Glomerular endothelial cell (primary cell): ENCODE results near the gene TPSG1. TPM values are rescaled to one million over a fixed set of nuclear protein-coding genes. Genes with fewer than 3 reads are reported as not detected.

Experiments
- DNase-seq: peaks from one replicate; pipeline ENCODE4 v3.0.0-alpha.2; 2011; ENCODE audit warnings: low read depth, low spot score; ENCODE audit errors: extremely low read depth
- total RNA-seq: library from RNA; depleted of rRNA; stranded (reverse); fragments of >200 nt; gene quantifications from 2 replicates; pipeline ENCODE4 v1.2.3, GENCODE V29; 2015

The TPSG1 gene
- total RNA-seq, 1 donor from 2014 or later, result not detected

DNA sequence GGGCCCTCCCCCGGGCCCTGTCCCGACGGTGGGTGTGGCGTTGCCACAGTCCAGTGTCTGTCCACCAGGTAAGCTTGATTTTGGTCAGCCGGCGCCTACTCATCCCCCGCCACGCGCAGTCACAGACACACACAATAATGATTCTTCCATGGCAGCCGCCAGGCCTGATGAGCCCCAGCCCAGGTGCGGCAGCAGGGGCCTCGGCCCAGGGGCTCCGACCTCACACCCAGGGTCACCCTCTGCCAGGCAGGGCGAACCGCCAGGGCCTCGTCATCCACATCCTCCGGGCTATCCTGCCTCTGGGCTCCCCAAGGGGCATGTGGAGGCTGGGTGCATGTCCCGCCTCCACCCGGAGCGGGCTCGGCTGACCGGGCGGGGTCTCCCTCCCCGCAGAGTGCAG lies 7.5 kb downstream of the TPSG1 start:
- no peak for DNase-seq

GRCh38 chr16:1216681-1217400 lies 8.2 kb downstream of the TPSG1 start:
- DNase-seq, result no peak

- DNase-seq, result no peak
Measured at GRCh38 chr16:1216296-1216619, 8.8 kb downstream of the TPSG1 start.

GRCh38 chr16:1215574-1216295 lies 9.3 kb downstream of the TPSG1 start:
- no peak for DNase-seq

DNA sequence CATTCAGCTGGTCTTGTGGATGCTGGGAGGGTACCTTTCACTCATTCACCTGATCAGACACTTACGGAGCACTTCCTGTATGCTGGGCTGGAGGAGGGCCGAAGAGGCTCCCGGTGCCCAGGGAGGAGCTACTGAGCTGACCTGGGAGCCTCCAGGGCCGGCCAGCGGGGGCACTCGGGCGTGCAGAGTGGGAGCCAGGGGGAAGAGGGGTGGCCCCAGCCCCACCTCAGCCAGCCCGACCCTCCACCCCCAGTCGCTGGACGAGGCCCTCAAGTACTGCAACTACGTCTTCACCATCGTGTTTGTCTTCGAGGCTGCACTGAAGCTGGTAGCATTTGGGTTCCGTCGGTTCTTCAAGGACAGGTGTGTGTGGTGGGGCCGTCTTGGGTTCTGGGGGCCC lies 10.3 kb downstream of the TPSG1 start:
- no peak for DNase-seq

- no peak for DNase-seq
Measured at GRCh38 chr16:1213796-1214372, 11.2 kb downstream of the TPSG1 start.

DNA sequence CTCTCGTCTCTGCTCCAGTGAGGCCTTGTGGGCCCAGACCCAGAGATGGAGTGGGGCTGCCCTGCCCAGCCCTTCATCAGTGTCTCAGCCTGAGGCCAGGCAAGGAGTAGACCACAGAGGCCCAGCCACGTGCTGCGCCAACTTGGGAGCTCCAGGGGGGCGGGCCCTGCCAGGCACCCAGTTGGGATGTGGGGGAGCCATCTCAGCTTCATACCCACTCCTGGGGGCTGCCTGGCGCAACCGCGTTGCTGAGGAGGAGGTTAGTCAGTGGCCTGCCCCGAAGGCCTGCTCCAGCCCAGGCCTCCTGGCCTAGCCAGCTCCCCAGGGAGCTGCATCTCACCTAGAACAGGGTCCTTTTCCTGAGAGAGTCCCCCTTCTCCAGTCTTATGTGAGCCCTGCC lies 11.8 kb downstream of the TPSG1 start:
- DNase-seq, result no peak

DNA sequence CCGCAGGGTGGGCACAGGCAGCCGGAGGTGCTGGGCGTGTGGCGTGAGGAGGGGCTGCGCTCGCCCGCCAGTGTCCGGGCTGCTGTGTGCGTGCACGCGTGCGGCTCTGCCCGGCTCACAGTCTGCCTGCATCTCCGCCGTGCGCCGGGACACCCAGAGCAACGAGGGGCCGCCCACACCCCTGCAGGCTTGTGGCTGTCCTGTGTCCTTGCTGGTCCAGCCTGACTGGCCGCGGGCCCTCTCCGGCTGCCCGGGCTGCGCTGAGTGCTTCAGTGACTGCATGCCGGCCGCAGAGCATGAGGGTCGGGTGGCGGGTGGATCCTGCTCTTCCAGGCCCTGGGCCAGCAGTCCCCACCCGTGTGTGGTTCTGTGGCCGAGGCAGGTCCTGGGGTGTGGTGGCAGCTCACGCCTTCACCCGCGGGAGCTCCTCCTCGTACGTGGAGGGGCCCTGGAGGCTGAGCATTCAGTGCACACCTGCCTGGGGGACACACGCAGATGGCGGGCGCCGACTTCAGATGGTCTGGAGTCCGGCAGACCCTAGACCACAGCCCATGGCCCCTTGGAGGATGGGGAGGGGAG lies 12.4 kb downstream of the TPSG1 start:
- DNase-seq, result no peak

- DNase-seq, result no peak
Measured at GRCh38 chr16:1211451-1212268, 13.4 kb downstream of the TPSG1 start.

DNA sequence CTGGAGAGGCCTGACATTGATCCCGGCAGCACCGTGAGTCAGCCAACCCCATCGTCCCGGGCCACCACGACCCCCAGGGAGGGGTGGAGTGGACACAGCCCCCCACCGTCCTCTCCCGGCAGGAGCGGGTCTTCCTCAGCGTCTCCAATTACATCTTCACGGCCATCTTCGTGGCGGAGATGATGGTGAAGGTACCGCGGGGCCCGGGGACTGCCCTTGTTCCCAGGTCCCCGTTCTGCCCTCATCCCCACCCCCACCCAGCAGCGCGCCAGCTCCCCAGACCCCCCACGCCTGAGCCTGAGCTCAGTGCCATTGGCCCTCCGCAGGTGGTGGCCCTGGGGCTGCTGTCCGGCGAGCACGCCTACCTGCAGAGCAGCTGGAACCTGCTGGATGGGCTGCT lies 14.6 kb downstream of the TPSG1 start:
- DNase-seq, result no peak

- no peak for DNase-seq
Measured at GRCh38 chr16:1209081-1209480, 16.0 kb downstream of the TPSG1 start.

DNA sequence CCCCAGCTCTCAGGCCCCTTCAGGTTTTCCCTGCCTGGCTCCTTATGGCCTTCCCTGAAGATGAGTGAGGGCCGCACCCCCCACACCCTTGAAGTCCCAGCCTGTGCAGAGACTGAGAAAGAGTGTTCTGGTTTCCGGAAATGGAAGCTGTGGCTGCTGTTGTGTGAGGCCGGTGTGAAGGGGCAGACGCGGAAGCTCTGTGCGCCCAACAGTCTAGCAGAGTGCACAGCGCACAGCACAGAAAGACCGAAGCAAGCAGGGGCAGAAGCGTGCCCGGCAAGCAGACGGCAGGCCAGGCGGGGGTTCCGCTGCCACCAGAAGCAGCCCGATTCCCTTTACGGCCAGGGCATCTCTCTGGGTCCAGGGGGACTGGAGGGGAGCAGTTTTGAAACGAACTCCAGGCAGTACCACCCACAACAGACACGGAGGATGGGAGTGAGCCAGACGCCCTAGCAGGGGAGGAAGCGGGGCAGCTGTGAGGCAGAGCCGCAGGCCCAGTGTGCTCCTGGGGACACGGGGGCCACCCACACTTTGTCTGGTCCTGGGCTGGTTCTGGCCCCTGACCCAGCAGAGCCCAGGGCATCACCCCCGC lies 16.7 kb downstream of the TPSG1 start:
- DNase-seq, result no peak

GRCh38 chr16:1206786-1207185 lies 18.3 kb downstream of the TPSG1 start:
- DNase-seq, result no peak

- no peak for DNase-seq
Measured at GRCh38 chr16:1206326-1206725, 18.7 kb downstream of the TPSG1 start.

- no peak for DNase-seq
Measured at GRCh38 chr16:1204933-1205332, 20.1 kb downstream of the TPSG1 start.

DNA sequence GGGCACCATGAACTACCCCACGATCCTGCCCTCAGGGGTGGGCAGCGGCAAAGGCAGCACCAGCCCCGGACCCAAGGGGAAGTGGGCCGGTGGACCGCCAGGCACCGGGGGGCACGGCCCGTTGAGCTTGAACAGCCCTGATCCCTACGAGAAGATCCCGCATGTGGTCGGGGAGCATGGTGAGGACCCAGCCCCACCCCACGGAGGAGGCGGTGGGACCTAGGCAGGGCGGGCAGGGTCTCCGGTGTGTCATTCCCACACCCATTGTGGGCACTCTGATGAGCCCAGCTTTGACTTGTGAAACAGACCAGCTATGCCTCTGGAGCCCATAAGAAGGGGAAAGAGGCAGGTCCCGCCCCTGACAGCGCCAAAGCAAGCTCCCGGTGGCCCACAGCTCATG lies 22.8 kb downstream of the TPSG1 start:
- DNase-seq, result no peak

DNA sequence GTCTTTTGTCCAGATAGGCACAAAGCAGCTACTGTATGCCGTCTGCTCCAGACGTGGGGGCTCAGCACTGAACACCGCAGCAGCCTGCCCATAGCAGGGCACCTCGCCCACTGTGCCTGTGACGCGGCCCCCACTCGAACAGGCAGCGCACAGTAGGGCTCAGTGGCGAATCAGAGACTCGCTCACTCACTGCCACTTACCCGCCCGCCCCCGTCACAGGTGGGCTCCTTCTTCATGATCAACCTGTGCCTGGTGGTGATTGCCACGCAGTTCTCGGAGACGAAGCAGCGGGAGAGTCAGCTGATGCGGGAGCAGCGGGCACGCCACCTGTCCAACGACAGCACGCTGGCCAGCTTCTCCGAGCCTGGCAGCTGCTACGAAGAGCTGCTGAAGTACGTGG lies 23.6 kb downstream of the TPSG1 start:
- DNase-seq, result no peak

- DNase-seq, result no peak
Measured at GRCh38 chr16:1200014-1200627, 24.9 kb downstream of the TPSG1 start.

DNA sequence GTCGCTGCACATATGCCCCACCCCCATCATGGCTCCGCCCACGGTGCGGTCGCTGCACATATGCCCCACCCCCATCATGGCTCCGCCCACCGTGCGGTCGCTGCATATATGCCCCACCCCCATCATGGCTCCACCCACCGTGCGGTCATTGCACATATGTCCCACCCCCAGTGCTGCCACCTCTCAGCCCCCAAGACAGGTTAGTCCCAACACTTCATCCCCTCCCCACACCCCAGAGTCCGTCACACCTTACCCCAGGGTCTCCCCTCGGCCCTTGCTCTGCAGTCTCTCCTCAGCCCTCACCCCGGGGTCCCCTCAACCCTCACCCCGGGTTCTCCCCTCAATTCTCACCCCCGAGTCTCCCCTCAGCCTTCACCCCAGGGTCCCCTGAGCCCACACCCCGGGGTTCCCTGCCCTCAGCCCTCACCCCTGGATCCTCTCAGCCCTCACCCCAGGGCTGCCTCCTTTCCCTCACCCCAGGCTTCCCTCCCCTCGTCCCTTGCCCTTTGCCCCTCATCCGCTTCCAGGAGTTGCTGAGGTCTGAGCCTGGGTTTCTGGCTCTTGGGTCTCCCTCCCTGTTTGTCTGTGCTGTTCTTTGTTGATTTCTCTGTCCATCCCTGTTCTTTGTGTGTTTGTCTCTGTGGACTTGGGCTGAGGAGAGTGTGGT lies 25.6 kb downstream of the TPSG1 start:
- no peak for DNase-seq
